ENCODE results near the gene VPS39. TPM values are rescaled to one million over a fixed set of nuclear protein-coding genes. Genes with fewer than 3 reads are reported as not detected.

The VPS39 gene
- total RNA-seq, 4 donors from 2014 or later = 105 to 354 (median 153) TPM

GRCh38 chr15:42213511-42213910 is 5.4 kb upstream of the VPS39 start:
- no peak for DNase-seq
- Histone ChIP-seq H3K4me1 (peaks cover 0 to 2% (median 0%) of the 10 kb centered on the region in 4 donors), H3K36me3 (peaks cover 0 to 67% (median 28%) of the 10 kb centered on the region in 4 donors), H3K4me3 (no peak overlapping the region), H3K9me3 (no peaks in the 10 kb centered on the region), H3K27me3 (no peaks in the 10 kb centered on the region), H3K27ac (no peak overlapping the region)
- in situ Hi-C loops (cut with MboI; ENCODE audit: low pct_ligation_motif_present in 1 of 4, low pct_unique_long_range_greater_than_20kb in 1 of 4, low sequenced_read_pairs in 3 of 4) = no loop called here
- TF ChIP-seq POLR2A (IDR thresholded peaks at IDR 0.05) = no peak
- TF ChIP-seq, protein P1, sequence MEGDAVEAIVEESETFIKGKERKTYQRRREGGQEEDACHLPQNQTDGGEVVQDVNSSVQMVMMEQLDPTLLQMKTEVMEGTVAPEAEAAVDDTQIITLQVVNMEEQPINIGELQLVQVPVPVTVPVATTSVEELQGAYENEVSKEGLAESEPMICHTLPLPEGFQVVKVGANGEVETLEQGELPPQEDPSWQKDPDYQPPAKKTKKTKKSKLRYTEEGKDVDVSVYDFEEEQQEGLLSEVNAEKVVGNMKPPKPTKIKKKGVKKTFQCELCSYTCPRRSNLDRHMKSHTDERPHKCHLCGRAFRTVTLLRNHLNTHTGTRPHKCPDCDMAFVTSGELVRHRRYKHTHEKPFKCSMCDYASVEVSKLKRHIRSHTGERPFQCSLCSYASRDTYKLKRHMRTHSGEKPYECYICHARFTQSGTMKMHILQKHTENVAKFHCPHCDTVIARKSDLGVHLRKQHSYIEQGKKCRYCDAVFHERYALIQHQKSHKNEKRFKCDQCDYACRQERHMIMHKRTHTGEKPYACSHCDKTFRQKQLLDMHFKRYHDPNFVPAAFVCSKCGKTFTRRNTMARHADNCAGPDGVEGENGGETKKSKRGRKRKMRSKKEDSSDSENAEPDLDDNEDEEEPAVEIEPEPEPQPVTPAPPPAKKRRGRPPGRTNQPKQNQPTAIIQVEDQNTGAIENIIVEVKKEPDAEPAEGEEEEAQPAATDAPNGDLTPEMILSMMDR (IDR thresholded peaks at IDR 0.05) = no peak
- TF ChIP-seq EP300 (IDR thresholded peaks at IDR 0.05; ENCODE audit: low read depth) = no peak
- no peak for TF ChIP-seq POLR2AphosphoS5 (IDR thresholded peaks at IDR 0.05)
- intact Hi-C loops (cut with DNase I; ENCODE audit: low total_unique reads) = no loop called here

GRCh38 chr15:42210696-42211095 is 2.6 kb upstream of the VPS39 start:
- TF ChIP-seq, protein P1 (IDR thresholded peaks at IDR 0.05) = no peak
- no peak for TF ChIP-seq POLR2AphosphoS5 (IDR thresholded peaks at IDR 0.05)
- TF ChIP-seq EP300 (IDR thresholded peaks at IDR 0.05; ENCODE audit: low read depth) = no peak
- TF ChIP-seq POLR2A (IDR thresholded peaks at IDR 0.05) = no peak
- WGBS, 2 donors (ENCODE audit: low coverage in 1 of 2) = 85 to 89% methylated on average over 4 of the region's 4 CpGs
- Histone ChIP-seq H3K4me3 (no peak overlapping the region), H3K9me3 (no peaks in the 10 kb centered on the region), H3K36me3 (peaks cover 0 to 43% (median 20%) of the 10 kb centered on the region in 4 donors), H3K4me1 (peaks cover 0 to 21% (median 10%) of the 10 kb centered on the region in 4 donors), H3K27me3 (no peaks in the 10 kb centered on the region), H3K27ac (no peak overlapping the region)
- DNase-seq = no peak
- intact Hi-C loops (cut with DNase I; ENCODE audit: low total_unique reads) = no loop called here
- in situ Hi-C loops (cut with MboI; ENCODE audit: low pct_ligation_motif_present in 1 of 4, low pct_unique_long_range_greater_than_20kb in 1 of 4, low sequenced_read_pairs in 3 of 4) = no loop called here

- DNase-seq = no peak
- Histone ChIP-seq H3K27ac (no peak overlapping the region), H3K4me1 (peaks cover 0 to 28% (median 10%) of the 10 kb centered on the region in 4 donors), H3K9me3 (no peaks in the 10 kb centered on the region), H3K36me3 (peaks cover 0 to 10% (median 7%) of the 10 kb centered on the region in 4 donors), H3K4me3 (no peak overlapping the region), H3K27me3 (no peaks in the 10 kb centered on the region)
- TF ChIP-seq POLR2A (IDR thresholded peaks at IDR 0.05) (no peak), POLR2AphosphoS5 (IDR thresholded peaks at IDR 0.05) (no peak), EP300 (IDR thresholded peaks at IDR 0.05; ENCODE audit: low read depth) (no peak)
- TF ChIP-seq, protein P1 (IDR thresholded peaks at IDR 0.05) = no peak
- intact Hi-C loops (cut with DNase I; ENCODE audit: low total_unique reads) (no loop called here), in situ Hi-C loops (cut with MboI; ENCODE audit: low pct_ligation_motif_present in 1 of 4, low pct_unique_long_range_greater_than_20kb in 1 of 4, low sequenced_read_pairs in 3 of 4) (no loop called here)
- WGBS, 2 donors (ENCODE audit: low coverage in 1 of 2) = 73 to 80% methylated on average over 2 to 4 of the region's 4 CpGs
Observed at GRCh38 chr15:42206406-42206805, 1.7 kb downstream of the VPS39 start.

- H3K27me3 ChIP-seq = no peaks in the 10 kb centered on the region
- in situ Hi-C loops (cut with MboI; ENCODE audit: low pct_ligation_motif_present in 1 of 4, low pct_unique_long_range_greater_than_20kb in 1 of 4, low sequenced_read_pairs in 3 of 4) = no loop called here
- no peak overlapping the region for H3K27ac ChIP-seq
- peaks cover 0 to 28% (median 10%) of the 10 kb centered on the region in 4 donors for H3K4me1 ChIP-seq
- TF ChIP-seq POLR2AphosphoS5 (IDR thresholded peaks at IDR 0.05) (no peak), POLR2A (IDR thresholded peaks at IDR 0.05) (no peak), EP300 (IDR thresholded peaks at IDR 0.05; ENCODE audit: low read depth) (no peak)
- TF ChIP-seq, protein P1 (IDR thresholded peaks at IDR 0.05) = no peak
- H3K9me3 ChIP-seq = no peaks in the 10 kb centered on the region
- intact Hi-C loops (cut with DNase I; ENCODE audit: low total_unique reads) = no loop called here
- no peak for DNase-seq
- WGBS, 2 donors (ENCODE audit: low coverage in 1 of 2) = 80 to 90% methylated on average over 1 to 3 of the region's 3 CpGs
- H3K36me3 ChIP-seq = peaks cover 0 to 11% (median 2%) of the 10 kb centered on the region in 4 donors
- no peak overlapping the region for H3K4me3 ChIP-seq
Observed at GRCh38 chr15:42203891-42204290, 4.2 kb downstream of the VPS39 start.
